ENCODE data around the gene GGT5. TPM values are rescaled to one million over a fixed set of nuclear protein-coding genes. Genes with fewer than 3 reads are reported as not detected.

The GGT5 gene
- total RNA-seq, 1 donor from 2014 or later, result 61.4 TPM

GRCh38 chr22:24176040-24176439, 68.8 kb downstream of the GGT5 start:
- Histone ChIP-seq H3K27me3 (no peaks in the 10 kb centered on the region), H3K27ac (peak overlapping the region; percentile 69), H3K9me3 (no peaks in the 10 kb centered on the region), H3K36me3 (peaks cover 0 to 52% of the 10 kb centered on the region in 2 donors), H3K4me1 (peaks cover 34% of the 10 kb centered on the region), H3K4me3 (no peak overlapping the region)
- no peak for DNase-seq (ENCODE audit: extremely low spot score in 2 of 2)
- TF ChIP-seq CTCF (IDR thresholded peaks at IDR 0.05), result no peak
- TF ChIP-seq POLR2AphosphoS5 (IDR thresholded peaks at IDR 0.05; ENCODE audit: insufficient read depth in 1 of 2, low read depth in 1 of 2), result no peak
- TF ChIP-seq POLR2A (IDR thresholded peaks at IDR 0.05), result no peak
- intact Hi-C loops (cut with DNase I), result no loop called here

GRCh38 chr22:24175160-24175808, 69.6 kb downstream of the GGT5 start:
- Histone ChIP-seq H3K36me3 (peaks cover 0 to 57% of the 10 kb centered on the region in 2 donors), H3K27me3 (no peaks in the 10 kb centered on the region), H3K27ac (peak overlapping the region; percentile 69), H3K9me3 (no peaks in the 10 kb centered on the region), H3K4me1 (peaks cover 32% of the 10 kb centered on the region), H3K4me3 (no peak overlapping the region)
- no peak for DNase-seq (ENCODE audit: extremely low spot score in 2 of 2)
- intact Hi-C loops (cut with DNase I), result loop anchor here (2.0 kb wide), 1 partner anchor 68 kb away; no protein-coding TSS in a partner anchor
- TF ChIP-seq CTCF (IDR thresholded peaks at IDR 0.05) (peak; percentile 68 to 89 (median 78)), POLR2AphosphoS5 (IDR thresholded peaks at IDR 0.05; ENCODE audit: insufficient read depth in 1 of 2, low read depth in 1 of 2) (peak in 1 of 2 donors; percentile 49), POLR2A (IDR thresholded peaks at IDR 0.05) (no peak)

- H3K4me1 ChIP-seq, result peaks cover 15% of the 10 kb centered on the region
- intact Hi-C loops (cut with DNase I), result no loop called here
- no peaks in the 10 kb centered on the region for H3K9me3 ChIP-seq
- H3K4me3 ChIP-seq, result no peak overlapping the region
- DNase-seq (ENCODE audit: extremely low spot score in 2 of 2), result no peak
- no peaks in the 10 kb centered on the region for H3K27me3 ChIP-seq
- no peak overlapping the region for H3K27ac ChIP-seq
- no peak for TF ChIP-seq POLR2AphosphoS5 (IDR thresholded peaks at IDR 0.05; ENCODE audit: insufficient read depth in 1 of 2, low read depth in 1 of 2)
- TF ChIP-seq POLR2A (IDR thresholded peaks at IDR 0.05), result no peak
- no peak for TF ChIP-seq CTCF (IDR thresholded peaks at IDR 0.05)
- peaks cover 0 to 67% of the 10 kb centered on the region in 2 donors for H3K36me3 ChIP-seq
Observed at GRCh38 chr22:24171822-24172221, 73.1 kb downstream of the GGT5 start.

GRCh38 chr22:24170632-24171031, 74.2 kb downstream of the GGT5 start:
- Histone ChIP-seq H3K27ac (no peak overlapping the region), H3K9me3 (no peaks in the 10 kb centered on the region), H3K4me3 (no peak overlapping the region), H3K4me1 (peaks cover 15% of the 10 kb centered on the region), H3K36me3 (peaks cover 0 to 64% of the 10 kb centered on the region in 2 donors), H3K27me3 (no peaks in the 10 kb centered on the region)
- TF ChIP-seq CTCF (IDR thresholded peaks at IDR 0.05) (no peak), POLR2A (IDR thresholded peaks at IDR 0.05) (no peak), POLR2AphosphoS5 (IDR thresholded peaks at IDR 0.05; ENCODE audit: insufficient read depth in 1 of 2, low read depth in 1 of 2) (no peak)
- intact Hi-C loops (cut with DNase I), result no loop called here
- DNase-seq (ENCODE audit: extremely low spot score in 2 of 2), result no peak

- Histone ChIP-seq H3K4me3 (no peak overlapping the region), H3K9me3 (no peaks in the 10 kb centered on the region), H3K4me1 (peaks cover 11% of the 10 kb centered on the region), H3K36me3 (peaks cover 0 to 64% of the 10 kb centered on the region in 2 donors), H3K27me3 (no peaks in the 10 kb centered on the region), H3K27ac (no peak overlapping the region)
- intact Hi-C loops (cut with DNase I), result no loop called here
- no peak for TF ChIP-seq POLR2A (IDR thresholded peaks at IDR 0.05)
- TF ChIP-seq POLR2AphosphoS5 (IDR thresholded peaks at IDR 0.05; ENCODE audit: insufficient read depth in 1 of 2, low read depth in 1 of 2), result no peak
- TF ChIP-seq CTCF (IDR thresholded peaks at IDR 0.05), result no peak
- DNase-seq (ENCODE audit: extremely low spot score in 2 of 2), result no peak
Observed at GRCh38 chr22:24170188-24170587, 74.7 kb downstream of the GGT5 start.

Measured in vagina (tissue), 2 donors.